Stimulated activated naive CD8-positive, alpha-beta T cell treated with anti-CD3 and anti-CD28 coated beads, Interleukin-15, Interleukin-2, amounts not matched to agents 100 U/mL and 50 U/mL, for 24 hours (primary cell): ENCODE results near the gene BLOC1S4.
A peak's percentile ranks its signal among the peaks of the same experiment; 100 is the strongest.

Experiments used
- ATAC-seq: fragments of 150-1000 bp; cut with Tn5 transposase; one replicate; pipeline ENCODE4 v1.10.0; 2021
- DNase-seq: peaks from one replicate; pipeline ENCODE4 v3.0.0; 2021

The BLOC1S4 gene

GRCh38 chr4:6692379-6692778 is 23.6 kb upstream of the BLOC1S4 start:
- ATAC-seq (no peak), DNase-seq (no peak)

GRCh38 chr4:6692806-6693205 is 23.2 kb upstream of the BLOC1S4 start:
- DNase-seq = no peak
- ATAC-seq = no peak

DNA sequence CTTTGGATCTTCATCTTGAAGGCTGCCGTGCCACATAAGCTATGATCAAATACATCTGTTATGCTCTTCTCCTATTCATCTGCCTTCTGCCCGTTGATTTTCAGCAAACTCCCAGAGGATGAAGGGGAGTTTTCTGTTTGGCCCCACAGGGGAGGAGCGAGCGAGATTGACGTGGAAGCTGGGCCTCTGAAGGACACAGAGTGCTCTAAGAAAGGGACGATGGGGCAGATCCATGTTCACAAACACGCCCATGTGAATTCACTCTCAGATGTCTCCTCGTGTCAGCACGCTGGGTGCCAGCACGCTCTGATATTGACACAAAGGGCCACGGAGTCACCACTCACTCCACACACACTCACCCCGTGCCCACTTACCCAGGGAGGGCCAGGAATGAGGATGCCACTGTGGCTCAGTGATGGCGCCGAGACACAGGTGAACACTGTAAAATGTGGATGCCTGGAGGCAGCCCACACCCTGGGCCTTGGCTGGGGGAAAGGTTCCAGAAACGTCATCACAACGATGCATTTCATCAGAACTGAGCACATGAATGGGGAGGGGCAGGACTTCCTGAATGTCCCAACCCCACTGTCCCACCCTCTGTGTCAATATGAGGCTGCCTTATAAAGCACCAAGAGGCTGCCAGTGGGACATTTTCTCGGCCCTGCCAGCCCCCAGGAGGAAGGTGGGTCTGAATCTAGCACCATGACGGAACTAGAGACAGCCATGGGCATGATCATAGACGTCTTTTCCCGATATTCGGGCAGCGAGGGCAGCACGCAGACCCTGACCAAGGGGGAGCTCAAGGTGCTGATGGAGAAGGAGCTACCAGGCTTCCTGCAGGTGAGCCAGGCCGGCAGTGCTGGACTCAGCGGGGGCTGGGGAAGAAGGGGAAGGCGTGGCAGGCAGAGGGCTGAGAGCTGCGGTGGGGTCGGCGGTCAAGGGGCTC is 22.5 kb upstream of the BLOC1S4 start, which contains the start of gene S100P:
S100P (plus strand) TSS at position 648 of the 946 bp plus-strand sequence; CDS start at position 703, 55 bp downstream.
- no peak for DNase-seq
- no peak for ATAC-seq

DNA sequence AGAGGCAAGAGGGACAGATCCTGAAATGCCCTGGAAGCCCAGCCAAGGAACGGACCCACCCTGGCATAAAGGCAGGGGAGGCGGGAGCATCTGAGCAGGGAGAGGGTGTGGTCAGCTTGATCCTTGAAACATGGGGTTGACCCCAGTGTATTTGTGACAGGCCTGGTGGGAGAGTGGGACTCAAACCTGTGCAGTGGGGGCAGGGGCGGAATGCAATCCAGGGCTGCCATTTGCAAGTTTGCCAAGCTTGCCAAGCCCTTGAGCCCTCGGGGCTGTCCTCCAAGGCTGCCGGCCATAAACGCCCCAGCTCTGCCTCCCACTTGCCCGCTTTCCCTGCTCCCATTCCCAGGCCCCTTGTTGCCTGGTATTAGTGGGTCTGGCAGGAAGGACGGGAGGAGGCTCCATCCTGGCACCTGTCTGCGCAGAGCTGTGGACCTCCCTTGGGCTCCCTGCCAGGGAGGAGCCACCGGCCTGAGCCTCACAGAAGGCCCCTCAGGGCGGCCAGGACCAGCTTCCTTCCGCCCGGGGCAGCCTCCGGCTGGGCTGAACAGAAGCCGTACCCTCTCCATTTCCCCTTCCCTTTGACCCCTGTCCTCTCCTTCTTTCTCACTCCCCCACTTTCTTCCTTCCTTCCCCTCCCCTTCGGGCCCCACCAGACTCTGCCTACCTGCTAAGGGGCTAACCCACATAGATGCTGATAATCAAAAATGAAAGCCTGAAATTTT is 21.6 kb upstream of the BLOC1S4 start:
- no peak for DNase-seq
- ATAC-seq = no peak

GRCh38 chr4:6695660-6696610 is 20.0 kb upstream of the BLOC1S4 start:
- DNase-seq (no peak), ATAC-seq (peak; percentile 57)

DNA sequence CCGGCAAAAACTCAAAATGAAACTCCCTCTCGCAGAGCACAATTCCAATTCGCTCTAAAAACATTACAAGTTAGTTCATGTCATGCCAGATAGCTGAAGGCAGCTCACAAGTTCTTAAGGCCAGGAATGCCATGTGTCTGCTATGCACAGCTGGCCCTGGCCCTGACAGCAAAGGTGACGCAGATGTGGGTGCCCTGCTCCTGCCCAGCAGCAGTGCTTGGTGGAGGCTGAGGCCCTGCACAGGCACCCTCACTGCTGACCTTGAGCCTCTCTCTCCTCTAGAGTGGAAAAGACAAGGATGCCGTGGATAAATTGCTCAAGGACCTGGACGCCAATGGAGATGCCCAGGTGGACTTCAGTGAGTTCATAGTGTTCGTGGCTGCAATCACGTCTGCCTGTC is 19.4 kb upstream of the BLOC1S4 start:
- ATAC-seq = peak; percentile 59

DNA sequence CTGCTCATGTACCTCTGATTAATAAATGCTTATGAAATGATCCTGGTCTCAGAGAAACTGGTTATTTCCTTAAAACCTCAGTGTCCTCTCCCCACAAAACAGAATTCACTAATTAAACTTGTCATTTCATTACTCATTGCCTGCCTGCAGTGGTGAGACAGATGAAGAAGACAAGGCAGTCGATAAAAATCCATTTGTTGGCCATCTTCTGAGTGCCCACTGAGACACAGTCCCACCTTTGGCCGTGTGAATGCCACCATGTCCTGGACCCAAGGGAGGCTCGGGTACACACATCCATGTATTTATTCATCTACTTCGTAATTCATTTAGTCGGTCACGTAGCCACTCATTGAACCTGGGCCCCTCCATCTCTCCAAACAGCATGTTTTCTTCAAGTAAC is 18.8 kb upstream of the BLOC1S4 start:
- no peak for ATAC-seq
- DNase-seq = no peak

More for the DNA sequence above, 19.4 kb upstream of the BLOC1S4 start:
- DNase-seq = no peak

GRCh38 chr4:6699388-6699787 is 16.6 kb upstream of the BLOC1S4 start:
- ATAC-seq = no peak
- DNase-seq = no peak

- ATAC-seq (no peak), DNase-seq (no peak)
These were observed 16.1 kb upstream of the BLOC1S4 start for GRCh38 chr4:6699903-6700302.

GRCh38 chr4:6701371-6701770 is 14.6 kb upstream of the BLOC1S4 start:
- DNase-seq (peak; percentile 64), ATAC-seq (peak; percentile 25)

GRCh38 chr4:6702761-6703160 is 13.2 kb upstream of the BLOC1S4 start:
- no peak for ATAC-seq
- DNase-seq = no peak

- DNase-seq = no peak
- peak; percentile 32 for ATAC-seq
These were observed 12.2 kb upstream of the BLOC1S4 start for GRCh38 chr4:6703786-6704185.

DNA sequence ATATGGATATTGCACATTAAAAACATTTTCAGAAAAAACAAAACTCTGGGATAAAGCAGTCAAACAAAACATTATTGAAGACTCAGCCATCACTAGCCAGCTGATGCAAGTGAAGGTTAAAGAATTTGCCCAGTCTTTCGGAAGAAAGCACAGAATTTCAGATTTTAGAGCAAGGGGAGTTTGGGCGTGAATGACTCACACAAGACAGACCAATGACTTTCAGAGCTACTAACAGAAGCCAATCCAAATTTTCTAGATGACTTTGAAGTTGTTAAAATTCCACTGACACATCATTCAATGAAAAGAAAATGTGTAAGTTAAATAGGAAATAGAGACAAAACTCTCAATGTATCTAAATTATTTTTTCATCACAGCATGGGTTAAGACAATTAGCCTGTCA is 10.3 kb upstream of the BLOC1S4 start:
- peak; percentile 19 for ATAC-seq
- no peak for DNase-seq

DNA sequence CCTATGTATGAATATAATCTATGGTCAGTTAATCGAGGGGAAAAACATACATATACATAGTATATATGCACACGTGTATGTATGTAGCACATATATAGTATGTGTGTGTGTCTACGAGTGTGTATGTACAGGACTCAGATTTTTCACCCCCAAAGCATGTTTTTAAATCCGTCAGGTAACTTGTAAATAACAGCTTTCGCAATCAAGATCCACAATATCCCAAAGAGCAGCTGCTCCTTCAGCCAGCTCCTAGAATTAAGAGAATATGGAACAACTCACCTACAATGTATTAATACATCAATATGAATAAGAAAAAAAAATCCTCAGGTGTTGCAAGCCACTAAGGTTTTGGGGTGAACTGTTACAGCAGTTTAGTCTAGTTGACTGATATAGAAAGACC is 9.8 kb upstream of the BLOC1S4 start:
- ATAC-seq (no peak), DNase-seq (no peak)

DNA sequence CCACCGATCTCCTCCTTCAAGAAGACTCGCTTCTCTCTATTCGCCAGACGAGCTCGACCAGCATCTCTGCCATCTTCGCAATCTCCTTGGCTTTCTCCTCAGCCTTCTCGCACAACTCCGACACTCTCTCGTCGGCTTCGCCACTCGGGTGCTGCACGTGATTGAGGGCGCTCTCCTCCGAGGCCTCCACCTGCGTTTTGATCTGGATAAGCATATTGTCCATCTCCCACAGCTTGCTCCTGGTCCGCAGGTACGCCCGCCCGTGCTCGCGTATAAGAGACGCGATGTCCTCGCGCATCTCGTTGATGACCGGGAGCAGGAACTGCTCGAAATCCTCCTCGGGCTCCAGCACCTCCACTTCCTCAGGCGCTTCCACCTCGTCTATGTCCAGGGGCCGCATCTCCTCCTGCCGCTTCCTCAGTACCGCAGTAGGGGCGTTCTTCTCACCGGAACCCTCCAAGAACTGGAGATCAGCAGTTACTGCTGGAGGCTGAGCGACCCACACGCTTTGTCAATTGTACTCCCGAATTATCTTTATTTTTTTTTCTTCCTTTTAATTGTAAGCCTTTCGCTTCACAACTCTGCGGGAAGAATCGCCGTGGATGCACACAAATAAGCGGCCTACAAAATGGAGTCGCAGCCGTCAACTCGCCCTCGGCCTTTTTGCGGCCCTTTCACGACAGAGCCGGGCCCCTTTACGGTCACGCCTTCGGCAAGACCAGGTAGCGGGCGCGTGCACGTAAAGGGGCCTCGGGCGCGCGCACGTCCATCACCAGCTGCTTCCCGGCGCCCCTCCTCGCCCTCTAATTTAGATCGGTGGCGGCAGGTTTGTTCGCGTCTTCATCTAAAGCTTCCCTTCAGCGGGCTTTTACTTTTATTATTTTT is 6.5 kb upstream of the BLOC1S4 start, which contains the start of gene MRFAP1L1:
MRFAP1L1 (minus strand) TSS at position 636 of the 885 bp plus-strand sequence; CDS start at position 400, 236 bp downstream.
- DNase-seq (peak; percentile 97), ATAC-seq (peak; percentile 79)

DNA sequence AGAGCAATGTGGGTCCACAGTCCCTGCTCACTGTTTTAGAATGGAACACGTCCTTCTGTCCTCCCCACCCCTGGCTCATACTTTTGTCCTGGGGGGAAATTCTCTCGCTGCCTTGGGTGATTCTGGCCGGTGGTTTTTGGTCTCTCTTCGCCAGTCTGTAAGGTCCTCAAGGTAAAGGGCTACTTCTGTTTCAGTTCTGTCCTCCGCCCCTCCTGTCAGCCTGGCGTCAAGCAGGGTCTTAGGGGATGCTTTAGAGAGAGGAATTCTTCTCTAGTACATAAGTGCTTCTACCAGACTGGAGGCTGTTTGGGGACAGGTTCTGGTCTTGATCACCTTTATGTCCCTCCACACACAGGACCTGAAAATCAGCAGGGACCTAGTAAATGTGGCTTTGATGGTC is 5.7 kb upstream of the BLOC1S4 start:
- ATAC-seq (no peak), DNase-seq (no peak)

GRCh38 chr4:6710996-6711395 is 5.0 kb upstream of the BLOC1S4 start:
- no peak for ATAC-seq
- DNase-seq = no peak

GRCh38 chr4:6714954-6715353 is 1.0 kb upstream of the BLOC1S4 start:
- no peak for DNase-seq
- no peak for ATAC-seq

GRCh38 chr4:6715704-6716017 is 313 bp upstream of the BLOC1S4 start:
- DNase-seq (no peak), ATAC-seq (no peak)

GRCh38 chr4:6716958-6717655 is 1.1 kb downstream of the BLOC1S4 start:
- DNase-seq (no peak), ATAC-seq (no peak)
